Smooth muscle cell (in vitro differentiated cells): Measurements from ENCODE around the gene TMEM38B. TPM values are rescaled to one million over a fixed set of nuclear protein-coding genes. Genes with fewer than 3 reads are reported as not detected.
"Not testable (repeated sequence)": the region's sequence is repeated elsewhere in the genome, so short reads cannot be mapped to it uniquely, and the experiment has no call there.

Experiments used
- DNase-seq: peaks from one replicate; lab custom pipeline; 2025; ENCODE audit not compliant: unreplicated experiment; lab: John Stamatoyannopoulos, UW
- H2AFZ ChIP-seq: fragments of 200-600 bp; sonication (generic); 2 replicates; pipeline ENCODE4 v1.6.0; 2016; ENCODE audit warnings: antibody characterized with exemption, low read depth, mild to moderate bottlenecking
- H3F3A ChIP-seq: fragments of 200-600 bp; sonication (generic); 2 replicates; pipeline ENCODE4 v1.6.0; 2017; ENCODE audit warnings: antibody characterized with exemption, low read depth
- H3K27ac ChIP-seq: fragments of 200-600 bp; sonication (generic); 2 replicates; pipeline ENCODE4 v1.5.1; 2016; ENCODE audit warnings: low read depth, mild to moderate bottlenecking
- H3K27me3 ChIP-seq: fragments of 200-600 bp; sonication (generic); 2 replicates; pipeline ENCODE4 v1.6.1; 2016; ENCODE audit warnings: low read depth, mild to moderate bottlenecking
- H3K36me3 ChIP-seq: fragments of 200-600 bp; sonication (generic); 2 replicates; pipeline ENCODE4 v1.5.1; 2016; ENCODE audit warnings: low read depth
- H3K4me1 ChIP-seq: fragments of 200-600 bp; sonication (generic); 2 replicates; pipeline ENCODE4 v1.5.1; 2016; ENCODE audit warnings: low read depth
- H3K4me2 ChIP-seq: fragments of 200-600 bp; sonication (generic); 2 replicates; pipeline ENCODE4 v1.6.0; 2016; ENCODE audit warnings: mild to moderate bottlenecking
- H3K4me3 ChIP-seq: fragments of 200-600 bp; sonication (generic); 2 replicates; pipeline ENCODE4 v1.5.1; 2016; ENCODE audit warnings: mild to moderate bottlenecking
- H3K79me2 ChIP-seq: fragments of 200-600 bp; sonication (generic); 2 replicates; pipeline ENCODE4 v1.6.0; 2016; ENCODE audit warnings: low read depth, mild to moderate bottlenecking
- H3K9ac ChIP-seq: fragments of 200-600 bp; sonication (generic); 2 replicates; pipeline ENCODE4 v1.6.0; 2016; ENCODE audit warnings: low read depth
- H3K9me3 ChIP-seq: fragments of 200-600 bp; sonication (generic); replicated peaks from 2 replicates; pipeline ENCODE4 v1.5.1; 2016; ENCODE audit warnings: low read depth
- H4K20me1 ChIP-seq: fragments of 200-600 bp; sonication (generic); 2 replicates; pipeline ENCODE4 v1.6.0; 2016; ENCODE audit warnings: low read depth
- WGBS: methylation state at CpG from one replicate; pipeline ENCODE4 v1.1.7; 2016; ENCODE audit warnings: low lambda C conversion rate; 5-methylcytosine and 5-hydroxymethylcytosine counted together
- polyA plus RNA-seq: library from polyadenylated mRNA; unstranded; fragments of >200 nt; fragmentation: Nextera tagmentation; extraction: Ambion mirVana; gene quantifications from 2 replicates; pipeline ENCODE4 v1.2.1, GENCODE V29; 2016
- total RNA-seq: library from RNA; depleted of rRNA; stranded (reverse); fragments of >200 nt; gene quantifications from 2 replicates; pipeline ENCODE4 v1.2.3, GENCODE V29; 2014
- TF ChIP-seq, protein P1 (sequence below): fragments of 200-600 bp; sonication (generic); IDR thresholded peaks from 2 replicates; pipeline ENCODE4 v1.5.1; 2017; ENCODE audit warnings: borderline replicate concordance, mild to moderate bottlenecking, antibody characterized with exemption; ENCODE audit not compliant: insufficient read depth, poor library complexity, severe bottlenecking

TMEM38B gene
- total and polyA plus RNA-seq, 2 experiments from 2014 or later = 15.9 to 28.4 TPM

DNA sequence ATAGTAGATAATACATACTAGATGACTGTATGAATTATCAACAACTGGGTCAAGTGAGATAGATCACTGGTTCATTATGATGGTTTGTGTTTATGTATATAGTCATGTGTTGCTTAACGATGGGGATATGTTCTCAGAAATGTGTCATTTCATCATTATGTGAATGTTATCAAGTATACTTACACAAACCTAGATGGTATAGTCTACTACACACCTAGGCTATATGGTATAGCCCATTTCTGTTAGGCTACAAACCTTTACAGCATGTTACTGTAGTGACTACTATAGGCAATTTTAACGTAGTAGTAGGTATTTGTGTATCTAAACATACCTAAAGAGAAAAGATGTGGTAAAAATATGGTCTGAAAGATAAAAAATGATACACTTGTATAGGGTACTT is 31.0 kb downstream of the TMEM38B start:
- no peaks in the 10 kb centered on the region for H3K36me3 ChIP-seq
- H3K4me3 ChIP-seq = no peak overlapping the region
- H4K20me1 ChIP-seq = no peaks in the 10 kb centered on the region
- no peak overlapping the region for H2AFZ ChIP-seq
- H3K9ac ChIP-seq = no peak overlapping the region
- WGBS = 93% methylated on average over 2 of the region's 2 CpGs
- no peak overlapping the region for H3K27ac ChIP-seq
- H3F3A ChIP-seq = no peaks in the 10 kb centered on the region
- no peaks in the 10 kb centered on the region for H3K27me3 ChIP-seq
- TF ChIP-seq, protein P1, sequence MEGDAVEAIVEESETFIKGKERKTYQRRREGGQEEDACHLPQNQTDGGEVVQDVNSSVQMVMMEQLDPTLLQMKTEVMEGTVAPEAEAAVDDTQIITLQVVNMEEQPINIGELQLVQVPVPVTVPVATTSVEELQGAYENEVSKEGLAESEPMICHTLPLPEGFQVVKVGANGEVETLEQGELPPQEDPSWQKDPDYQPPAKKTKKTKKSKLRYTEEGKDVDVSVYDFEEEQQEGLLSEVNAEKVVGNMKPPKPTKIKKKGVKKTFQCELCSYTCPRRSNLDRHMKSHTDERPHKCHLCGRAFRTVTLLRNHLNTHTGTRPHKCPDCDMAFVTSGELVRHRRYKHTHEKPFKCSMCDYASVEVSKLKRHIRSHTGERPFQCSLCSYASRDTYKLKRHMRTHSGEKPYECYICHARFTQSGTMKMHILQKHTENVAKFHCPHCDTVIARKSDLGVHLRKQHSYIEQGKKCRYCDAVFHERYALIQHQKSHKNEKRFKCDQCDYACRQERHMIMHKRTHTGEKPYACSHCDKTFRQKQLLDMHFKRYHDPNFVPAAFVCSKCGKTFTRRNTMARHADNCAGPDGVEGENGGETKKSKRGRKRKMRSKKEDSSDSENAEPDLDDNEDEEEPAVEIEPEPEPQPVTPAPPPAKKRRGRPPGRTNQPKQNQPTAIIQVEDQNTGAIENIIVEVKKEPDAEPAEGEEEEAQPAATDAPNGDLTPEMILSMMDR = no peak
- no peak overlapping the region for H3K4me2 ChIP-seq
- no peaks in the 10 kb centered on the region for H3K4me1 ChIP-seq
- no peak for DNase-seq
- no peaks in the 10 kb centered on the region for H3K9me3 ChIP-seq
- no peaks in the 10 kb centered on the region for H3K79me2 ChIP-seq

DNA sequence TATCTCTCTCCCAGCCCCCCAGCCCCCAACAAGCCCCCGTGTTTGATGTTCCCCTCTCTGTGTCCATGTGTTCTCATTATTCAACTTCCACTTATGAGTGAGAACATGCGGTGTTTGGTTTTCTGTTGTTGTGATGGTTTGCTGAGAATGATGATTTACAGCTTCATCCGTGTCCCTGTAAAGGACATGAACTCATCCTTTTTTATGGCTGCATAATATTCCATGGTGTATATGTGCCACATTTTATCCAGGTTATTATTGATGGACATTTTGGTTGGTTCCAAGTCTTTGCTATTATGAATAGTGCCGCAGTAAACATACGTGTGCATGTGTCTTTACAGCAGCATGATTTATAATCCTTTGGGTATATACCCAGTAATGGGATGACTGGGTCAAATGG is 33.9 kb downstream of the TMEM38B start:
- not testable (repeated sequence) for DNase-seq, H3K4me3 ChIP-seq
- 97% methylated on average over 5 of the region's 5 CpGs for WGBS

DNA sequence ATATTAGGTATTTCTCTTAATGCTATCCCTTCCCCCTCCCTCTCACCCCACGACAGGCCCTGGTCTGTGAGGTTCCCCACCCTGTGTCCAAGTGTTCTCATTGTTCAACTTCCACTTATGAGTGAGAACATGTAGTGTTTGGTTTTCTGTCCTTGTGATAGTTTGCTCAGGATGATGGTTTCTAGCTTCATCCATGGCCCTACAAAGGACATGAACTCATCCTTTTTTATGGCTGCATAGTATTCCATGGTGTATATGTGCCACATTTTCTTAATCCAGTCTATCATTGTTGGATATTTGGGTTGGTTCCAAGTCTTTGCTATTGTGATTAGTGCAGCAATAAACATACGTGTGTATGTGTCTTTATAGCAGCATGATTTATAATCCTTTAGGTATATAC is 37.1 kb downstream of the TMEM38B start:
- H3K9ac ChIP-seq, H2AFZ ChIP-seq, H3K79me2 ChIP-seq, H3K4me3 ChIP-seq, H4K20me1 ChIP-seq, H3F3A ChIP-seq, H3K27ac ChIP-seq, H3K4me2 ChIP-seq, H3K27me3 ChIP-seq, H3K4me1 ChIP-seq, DNase-seq: not testable (repeated sequence)
- peaks cover 13% of the 10 kb centered on the region for H3K36me3 ChIP-seq
- H3K9me3 ChIP-seq = peaks cover 29% of the 10 kb centered on the region
- WGBS = 91% methylated on average over 2 of the region's 2 CpGs

More for the DNA sequence above, 33.9 kb downstream of the TMEM38B start:
- not testable (repeated sequence) for H3K4me2 ChIP-seq, H3K36me3 ChIP-seq, H3K79me2 ChIP-seq, H3K9ac ChIP-seq, H3K4me1 ChIP-seq, H3K27me3 ChIP-seq, H3F3A ChIP-seq, H3K27ac ChIP-seq, H4K20me1 ChIP-seq, H2AFZ ChIP-seq
- peaks cover 11% of the 10 kb centered on the region for H3K9me3 ChIP-seq

DNA sequence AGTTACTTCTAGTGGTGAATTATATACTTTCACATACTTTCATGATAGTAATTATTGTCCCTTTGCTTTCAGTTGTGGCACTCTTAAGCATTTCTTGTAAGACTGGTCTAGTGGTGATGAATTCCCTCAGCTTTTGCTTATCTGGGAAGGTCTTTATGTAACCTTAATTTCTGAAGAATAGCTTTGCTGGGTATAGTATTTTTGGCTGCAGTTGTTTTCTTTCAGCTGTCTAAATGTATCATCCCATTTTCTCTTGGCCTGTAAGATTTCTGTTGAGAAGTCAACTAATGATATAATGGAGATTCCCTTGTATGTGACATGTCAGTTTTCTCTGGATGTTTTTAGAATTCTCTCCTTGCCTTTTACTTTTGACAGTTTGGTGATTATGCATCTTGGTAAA is 41.0 kb downstream of the TMEM38B start:
- TF ChIP-seq, protein P1 = no peak
- Histone ChIP-seq H3K27me3 (no peaks in the 10 kb centered on the region), H3K9me3 (peaks cover 29% of the 10 kb centered on the region), H4K20me1 (no peaks in the 10 kb centered on the region), H3F3A (no peaks in the 10 kb centered on the region), H3K36me3 (peaks cover 13% of the 10 kb centered on the region), H3K9ac (no peak overlapping the region), H3K4me1 (no peaks in the 10 kb centered on the region), H3K4me3 (no peak overlapping the region), H3K27ac (no peak overlapping the region), H3K4me2 (no peak overlapping the region), H3K79me2 (no peaks in the 10 kb centered on the region), H2AFZ (no peak overlapping the region)
- no peak for DNase-seq

DNA sequence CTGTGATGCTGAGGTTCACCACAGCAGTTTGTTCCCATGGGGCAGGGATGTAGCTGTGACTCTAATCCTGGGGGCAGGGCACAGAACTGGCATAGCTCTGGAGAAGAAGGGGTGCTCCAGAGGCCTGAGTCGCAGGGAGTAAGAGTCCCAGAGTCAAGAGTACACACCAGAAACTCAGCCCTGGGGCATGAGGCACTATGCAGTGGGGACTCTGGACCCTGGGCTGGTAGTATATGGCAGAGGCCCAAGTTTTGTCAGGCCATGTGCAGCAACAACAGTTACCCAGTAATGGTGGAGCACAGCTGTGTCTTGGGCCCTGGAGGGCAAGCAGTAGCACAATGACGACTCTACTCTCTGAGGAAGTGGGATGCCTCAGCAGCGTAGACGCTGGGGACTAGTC is 42.9 kb downstream of the TMEM38B start:
- TF ChIP-seq, protein P1 = no peak
- Histone ChIP-seq H3K9ac (no peak overlapping the region), H3K4me1 (no peaks in the 10 kb centered on the region), H3K4me2 (no peak overlapping the region), H3K9me3 (peaks cover 26% of the 10 kb centered on the region), H3K4me3 (no peak overlapping the region), H3K27ac (no peak overlapping the region), H3K36me3 (peaks cover 13% of the 10 kb centered on the region), H4K20me1 (no peaks in the 10 kb centered on the region), H3K79me2 (no peaks in the 10 kb centered on the region), H3F3A (no peaks in the 10 kb centered on the region), H3K27me3 (no peaks in the 10 kb centered on the region), H2AFZ (no peak overlapping the region)
- DNase-seq = no peak
- 96% methylated on average over 4 of the region's 4 CpGs for WGBS
